Osteoblast (primary cell): ENCODE data around the gene GCN1. TPM values are rescaled to one million over a fixed set of nuclear protein-coding genes. Genes with fewer than 3 reads are reported as not detected.

Experiments
- DNase-seq: peaks from one replicate; pipeline ENCODE4 v3.0.0; 2011; ENCODE audit warnings: low spot score, mixed read lengths; ENCODE audit not compliant: insufficient read length; ENCODE audit errors: missing footprints
- H2AFZ ChIP-seq: 2 replicates; pipeline ENCODE4 v1.6.0; 2011; ENCODE audit warnings: mild to moderate bottlenecking, low read length
- H3K27ac ChIP-seq: 2 replicates; pipeline ENCODE4 v1.5.1; 2011; ENCODE audit warnings: mild to moderate bottlenecking, low read depth, low read length, moderate library complexity
- H3K27me3 ChIP-seq: 2 replicates; pipeline ENCODE4 v1.6.0; 2012; ENCODE audit warnings: mild to moderate bottlenecking, control low read depth, inconsistent platforms, low read length, moderate library complexity; ENCODE audit not compliant: insufficient read depth
- H3K36me3 ChIP-seq: 2 replicates; pipeline ENCODE4 v1.5.1; 2011; ENCODE audit warnings: mild to moderate bottlenecking, low read length, control low read depth, moderate library complexity; ENCODE audit not compliant: insufficient read depth
- H3K4me1 ChIP-seq: 2 replicates; pipeline ENCODE4 v1.5.1; 2011; ENCODE audit warnings: mild to moderate bottlenecking, low read length, control low read depth, moderate library complexity; ENCODE audit not compliant: insufficient read depth
- H3K4me2 ChIP-seq: 2 replicates; pipeline ENCODE4 v1.6.0; 2011; ENCODE audit warnings: mild to moderate bottlenecking, low read length; ENCODE audit not compliant: insufficient read depth
- H3K4me3 ChIP-seq: fragments of 200-600 bp; sonication (generic); 3 replicates; pipeline ENCODE4 v1.5.1; 2012; ENCODE audit warnings: mild to moderate bottlenecking, low read length, inconsistent platforms; ENCODE audit not compliant: insufficient read depth
- H3K79me2 ChIP-seq: 2 replicates; pipeline ENCODE4 v1.6.0; 2012; ENCODE audit warnings: mild to moderate bottlenecking, low read length, control low read depth, inconsistent platforms; ENCODE audit not compliant: insufficient read depth
- H3K9me3 ChIP-seq: 2 replicates; pipeline ENCODE4 v1.5.1; 2011; ENCODE audit warnings: low read depth, low read length, control low read depth
- H4K20me1 ChIP-seq: 2 replicates; pipeline ENCODE4 v1.6.0; 2012; ENCODE audit warnings: mild to moderate bottlenecking, low read length, control low read depth; ENCODE audit not compliant: insufficient read depth
- total RNA-seq: library from RNA; depleted of rRNA; stranded (reverse); fragments of >200 nt; gene quantifications from 2 replicates; pipeline ENCODE4 v1.2.3, GENCODE V29; 2012
- TF ChIP-seq, protein P1 (sequence below): IDR thresholded peaks from 2 replicates; pipeline ENCODE4 v1.5.1; 2011; ENCODE audit warnings: mild to moderate bottlenecking, low read depth, low read length, moderate library complexity; ENCODE audit errors: extremely low read depth

GCN1 gene
- total RNA-seq, 1 donor: 103 TPM

DNA sequence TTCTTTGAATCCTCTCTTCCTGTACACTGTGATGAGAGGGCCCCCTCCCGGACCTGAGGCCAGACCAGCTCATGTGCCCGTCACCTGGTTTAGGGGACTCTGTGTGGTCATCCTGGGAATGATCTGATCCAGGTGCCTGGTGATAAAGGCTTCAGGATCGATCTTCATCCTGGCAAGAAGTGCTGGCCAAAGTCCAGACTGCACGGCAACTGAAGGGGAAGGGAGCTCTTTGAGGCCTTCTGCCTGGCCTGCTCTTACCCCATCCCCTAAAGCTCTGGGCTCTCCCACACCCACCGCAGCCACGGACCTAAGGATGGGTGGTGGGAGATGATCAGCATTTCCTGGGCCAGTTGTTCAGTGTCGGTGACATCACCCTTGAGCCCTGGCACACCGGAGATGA lies 31.8 kb downstream of the GCN1 start:
- Histone ChIP-seq H3K79me2 (no peaks in the 10 kb centered on the region), H3K4me3 (no peak overlapping the region), H3K27ac (no peak overlapping the region), H3K4me2 (no peak overlapping the region), H3K9me3 (no peaks in the 10 kb centered on the region), H3K27me3 (no peaks in the 10 kb centered on the region), H2AFZ (no peak overlapping the region), H3K36me3 (peaks cover 80% of the 10 kb centered on the region), H4K20me1 (peaks cover 7% of the 10 kb centered on the region), H3K4me1 (no peaks in the 10 kb centered on the region)
- DNase-seq: peak; percentile 50
- TF ChIP-seq, protein P1, sequence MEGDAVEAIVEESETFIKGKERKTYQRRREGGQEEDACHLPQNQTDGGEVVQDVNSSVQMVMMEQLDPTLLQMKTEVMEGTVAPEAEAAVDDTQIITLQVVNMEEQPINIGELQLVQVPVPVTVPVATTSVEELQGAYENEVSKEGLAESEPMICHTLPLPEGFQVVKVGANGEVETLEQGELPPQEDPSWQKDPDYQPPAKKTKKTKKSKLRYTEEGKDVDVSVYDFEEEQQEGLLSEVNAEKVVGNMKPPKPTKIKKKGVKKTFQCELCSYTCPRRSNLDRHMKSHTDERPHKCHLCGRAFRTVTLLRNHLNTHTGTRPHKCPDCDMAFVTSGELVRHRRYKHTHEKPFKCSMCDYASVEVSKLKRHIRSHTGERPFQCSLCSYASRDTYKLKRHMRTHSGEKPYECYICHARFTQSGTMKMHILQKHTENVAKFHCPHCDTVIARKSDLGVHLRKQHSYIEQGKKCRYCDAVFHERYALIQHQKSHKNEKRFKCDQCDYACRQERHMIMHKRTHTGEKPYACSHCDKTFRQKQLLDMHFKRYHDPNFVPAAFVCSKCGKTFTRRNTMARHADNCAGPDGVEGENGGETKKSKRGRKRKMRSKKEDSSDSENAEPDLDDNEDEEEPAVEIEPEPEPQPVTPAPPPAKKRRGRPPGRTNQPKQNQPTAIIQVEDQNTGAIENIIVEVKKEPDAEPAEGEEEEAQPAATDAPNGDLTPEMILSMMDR: no peak

DNA sequence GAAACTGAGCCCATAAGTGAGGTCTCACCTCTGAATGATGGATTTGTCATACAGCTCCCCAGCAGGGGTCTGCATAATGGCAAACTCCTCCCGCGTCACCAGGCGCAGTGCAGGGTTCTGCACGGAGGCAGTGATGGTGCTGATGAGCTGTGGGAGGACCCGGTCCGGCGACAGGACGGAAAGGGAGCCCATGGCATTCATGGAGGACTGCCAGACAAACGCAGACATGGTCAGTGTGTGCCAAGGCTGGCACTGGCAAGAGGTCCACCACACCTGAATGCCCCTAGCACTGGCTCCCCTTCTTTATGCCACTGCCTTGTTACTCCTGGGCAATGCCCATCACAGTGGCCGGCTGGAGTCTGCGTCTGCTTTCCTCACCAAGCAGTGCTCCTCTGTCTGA lies 32.7 kb downstream of the GCN1 start:
- no peak overlapping the region for H3K4me2 ChIP-seq
- peaks cover 7% of the 10 kb centered on the region for H4K20me1 ChIP-seq
- no peak overlapping the region for H3K27ac ChIP-seq
- no peaks in the 10 kb centered on the region for H3K9me3 ChIP-seq
- H3K27me3 ChIP-seq: no peaks in the 10 kb centered on the region
- H3K79me2 ChIP-seq: no peaks in the 10 kb centered on the region
- TF ChIP-seq, protein P1: no peak
- H3K36me3 ChIP-seq: peaks cover 80% of the 10 kb centered on the region
- H2AFZ ChIP-seq: no peak overlapping the region
- H3K4me1 ChIP-seq: no peaks in the 10 kb centered on the region
- DNase-seq: no peak
- no peak overlapping the region for H3K4me3 ChIP-seq

DNA sequence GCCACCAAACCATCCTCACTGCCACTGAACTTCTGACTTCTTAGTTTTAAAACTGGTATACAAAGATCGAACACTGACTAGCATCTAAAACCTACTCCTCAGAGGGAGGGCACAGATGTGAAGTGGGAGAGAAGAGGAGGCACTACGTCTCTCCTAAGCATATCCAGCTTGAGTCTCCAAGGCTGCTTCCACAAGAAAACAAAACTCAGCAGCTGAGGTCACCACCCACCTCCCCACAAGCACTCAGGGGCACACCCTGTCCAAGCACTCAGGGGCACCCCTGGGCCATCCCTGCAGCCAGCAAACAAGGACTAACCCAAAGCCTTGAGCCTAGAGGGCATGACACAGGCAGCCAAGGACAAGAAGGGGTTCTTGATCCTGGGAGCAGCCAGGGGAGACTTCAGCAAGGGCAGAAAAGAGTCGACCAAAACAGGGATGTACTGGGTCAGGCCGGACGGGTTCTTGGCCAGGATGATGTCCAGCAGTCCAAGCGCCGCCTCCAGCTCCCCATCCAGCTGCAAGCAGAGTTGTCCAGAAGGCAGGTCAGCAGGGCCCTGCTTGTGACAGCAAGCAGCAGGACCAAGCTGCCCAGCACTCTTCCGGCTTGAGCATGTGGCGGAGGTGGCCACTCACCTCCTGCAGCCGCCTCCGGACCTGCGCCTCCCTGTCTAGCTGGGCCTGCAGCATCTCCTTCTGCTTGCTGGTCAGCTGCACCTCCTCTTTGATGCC lies 34.8 kb downstream of the GCN1 start:
- TF ChIP-seq, protein P1: no peak
- Histone ChIP-seq H3K4me2 (no peak overlapping the region), H3K9me3 (no peaks in the 10 kb centered on the region), H3K36me3 (peaks cover 97% of the 10 kb centered on the region), H4K20me1 (peaks cover 7% of the 10 kb centered on the region), H3K4me3 (no peak overlapping the region), H3K27me3 (no peaks in the 10 kb centered on the region), H2AFZ (no peak overlapping the region), H3K27ac (no peak overlapping the region), H3K79me2 (no peaks in the 10 kb centered on the region), H3K4me1 (no peaks in the 10 kb centered on the region)
- peak; percentile 52 for DNase-seq

DNA sequence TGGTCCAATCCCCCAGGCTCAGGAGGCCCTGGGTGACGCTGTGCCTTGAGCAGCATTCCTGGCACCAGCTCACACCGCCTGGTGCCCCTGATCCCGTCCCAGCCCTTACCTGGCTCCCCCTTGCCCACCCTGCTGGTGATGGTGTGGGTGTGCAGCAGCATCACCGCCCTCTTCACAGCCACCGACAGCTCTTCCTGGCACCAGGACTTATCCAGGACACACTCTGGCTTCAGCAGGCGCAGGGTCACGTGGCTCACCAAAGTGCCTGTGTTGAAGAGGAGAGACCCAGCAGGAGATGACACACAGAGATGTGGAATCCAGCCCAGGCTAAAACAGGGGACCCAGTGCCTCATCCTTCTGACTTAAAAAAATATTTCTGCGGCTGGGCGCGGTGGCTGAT lies 36.2 kb downstream of the GCN1 start:
- Histone ChIP-seq H4K20me1 (peaks cover 5% of the 10 kb centered on the region), H2AFZ (no peak overlapping the region), H3K4me3 (no peak overlapping the region), H3K9me3 (no peaks in the 10 kb centered on the region), H3K36me3 (peaks cover 98% of the 10 kb centered on the region), H3K27me3 (no peaks in the 10 kb centered on the region), H3K4me1 (no peaks in the 10 kb centered on the region), H3K27ac (no peak overlapping the region), H3K4me2 (no peak overlapping the region), H3K79me2 (no peaks in the 10 kb centered on the region)
- TF ChIP-seq, protein P1: no peak
- DNase-seq: no peak
